GM18868 (cell line): Measurements from ENCODE around the gene TBCEL.
"Not testable (repeated sequence)": the region's sequence is repeated elsewhere in the genome, so short reads cannot be mapped to it uniquely, and the experiment has no call there.

ENCODE experiments used
- ATAC-seq: cut with Tn5 transposase; IDR thresholded peaks from one replicate; pipeline ENCODE4 v1.9.1; 2021; ENCODE audit warnings: mild to moderate bottlenecking, moderate library complexity; ENCODE audit not compliant: unreplicated experiment

The TBCEL gene, protein sequence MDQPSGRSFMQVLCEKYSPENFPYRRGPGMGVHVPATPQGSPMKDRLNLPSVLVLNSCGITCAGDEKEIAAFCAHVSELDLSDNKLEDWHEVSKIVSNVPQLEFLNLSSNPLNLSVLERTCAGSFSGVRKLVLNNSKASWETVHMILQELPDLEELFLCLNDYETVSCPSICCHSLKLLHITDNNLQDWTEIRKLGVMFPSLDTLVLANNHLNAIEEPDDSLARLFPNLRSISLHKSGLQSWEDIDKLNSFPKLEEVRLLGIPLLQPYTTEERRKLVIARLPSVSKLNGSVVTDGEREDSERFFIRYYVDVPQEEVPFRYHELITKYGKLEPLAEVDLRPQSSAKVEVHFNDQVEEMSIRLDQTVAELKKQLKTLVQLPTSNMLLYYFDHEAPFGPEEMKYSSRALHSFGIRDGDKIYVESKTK

DNA sequence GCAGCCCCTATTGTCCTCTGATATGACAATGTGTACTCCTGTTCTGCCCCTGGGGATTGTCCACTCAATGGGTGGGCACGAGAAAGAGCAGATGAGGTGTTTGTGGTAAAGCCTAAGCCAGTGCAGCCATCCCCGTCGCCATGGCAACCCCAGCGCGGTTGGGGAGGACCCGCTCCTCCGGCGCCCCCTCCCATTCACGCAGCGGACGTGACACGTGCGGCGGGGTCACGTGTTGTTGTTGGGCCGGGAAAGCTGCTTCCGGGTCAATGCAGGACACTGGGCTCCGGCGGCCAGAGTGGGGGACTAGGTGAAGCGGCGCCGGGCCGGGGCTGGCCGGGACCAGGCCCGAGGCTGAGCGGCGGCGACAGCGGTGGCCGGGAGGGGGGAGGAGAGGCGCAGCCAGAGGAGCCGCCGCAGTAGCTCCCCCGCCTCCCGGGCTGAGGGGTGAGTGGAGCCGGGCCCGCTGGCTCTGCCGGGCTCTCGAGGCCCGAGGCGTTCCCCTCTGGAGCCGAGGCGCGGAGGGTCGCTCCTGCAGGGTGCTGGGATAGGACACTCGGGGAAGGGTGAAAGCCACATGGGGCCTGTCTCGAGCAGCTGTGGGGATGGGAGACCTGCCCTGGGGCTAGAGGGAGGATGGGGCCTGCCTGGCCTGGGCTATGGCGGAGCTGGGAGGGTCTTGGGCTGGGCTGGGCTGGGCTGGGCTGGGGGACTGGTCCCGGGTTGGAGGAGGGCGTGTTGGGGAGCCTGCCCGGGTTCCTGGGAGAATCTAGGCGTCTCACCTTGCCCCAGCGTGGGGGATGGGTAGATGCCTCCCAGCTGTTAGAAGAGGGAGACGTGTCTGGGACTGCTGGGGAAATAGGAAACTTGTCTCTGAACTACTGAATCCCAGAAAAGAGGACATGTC, at the start of gene TBCEL:
TBCEL (plus strand) TSS at position 255 of the 904 bp plus-strand sequence. CDS start 21,589 bp downstream, outside the sequence.
- peak; percentile 93 for ATAC-seq

DNA sequence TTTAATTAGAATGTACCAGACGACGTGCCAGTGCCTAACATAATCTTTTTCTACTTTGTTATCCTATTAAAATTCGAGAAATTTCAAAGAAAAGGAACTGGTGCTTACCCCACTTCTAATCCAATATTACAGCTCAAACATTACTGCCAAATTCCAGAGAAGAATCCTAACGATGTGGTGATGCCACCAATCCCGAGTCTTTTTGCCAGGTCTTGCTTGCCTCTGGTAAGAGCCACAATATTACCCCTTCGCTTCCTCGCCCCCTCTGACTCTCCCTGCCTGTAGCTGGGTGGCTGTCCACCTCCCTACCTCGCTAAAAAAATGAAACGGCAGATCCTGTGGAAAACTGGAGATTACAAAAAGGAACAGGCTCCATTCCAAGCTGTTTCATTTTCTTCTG, 49.4 kb upstream of the TBCEL start:
- no peak for ATAC-seq

DNA sequence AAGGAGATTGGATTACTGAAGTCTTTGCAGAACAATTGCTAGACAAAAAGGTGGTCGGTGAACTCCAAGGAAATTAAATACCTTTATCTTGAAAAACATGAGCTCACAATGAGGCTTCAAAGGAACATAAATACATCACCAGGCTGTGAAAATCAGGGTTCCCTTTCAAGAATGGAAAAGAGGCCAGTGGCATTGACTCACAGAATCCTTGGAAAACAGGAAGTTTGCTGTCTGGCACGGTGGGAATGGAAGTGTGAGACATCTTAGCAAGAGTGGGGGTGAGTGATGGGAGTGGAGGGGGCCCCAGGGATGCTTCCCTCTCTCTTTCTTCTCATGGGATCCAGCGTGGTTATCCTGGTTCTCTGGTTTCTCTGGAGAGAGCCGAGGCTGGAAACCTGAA, 48.9 kb upstream of the TBCEL start:
- ATAC-seq = no peak

DNA sequence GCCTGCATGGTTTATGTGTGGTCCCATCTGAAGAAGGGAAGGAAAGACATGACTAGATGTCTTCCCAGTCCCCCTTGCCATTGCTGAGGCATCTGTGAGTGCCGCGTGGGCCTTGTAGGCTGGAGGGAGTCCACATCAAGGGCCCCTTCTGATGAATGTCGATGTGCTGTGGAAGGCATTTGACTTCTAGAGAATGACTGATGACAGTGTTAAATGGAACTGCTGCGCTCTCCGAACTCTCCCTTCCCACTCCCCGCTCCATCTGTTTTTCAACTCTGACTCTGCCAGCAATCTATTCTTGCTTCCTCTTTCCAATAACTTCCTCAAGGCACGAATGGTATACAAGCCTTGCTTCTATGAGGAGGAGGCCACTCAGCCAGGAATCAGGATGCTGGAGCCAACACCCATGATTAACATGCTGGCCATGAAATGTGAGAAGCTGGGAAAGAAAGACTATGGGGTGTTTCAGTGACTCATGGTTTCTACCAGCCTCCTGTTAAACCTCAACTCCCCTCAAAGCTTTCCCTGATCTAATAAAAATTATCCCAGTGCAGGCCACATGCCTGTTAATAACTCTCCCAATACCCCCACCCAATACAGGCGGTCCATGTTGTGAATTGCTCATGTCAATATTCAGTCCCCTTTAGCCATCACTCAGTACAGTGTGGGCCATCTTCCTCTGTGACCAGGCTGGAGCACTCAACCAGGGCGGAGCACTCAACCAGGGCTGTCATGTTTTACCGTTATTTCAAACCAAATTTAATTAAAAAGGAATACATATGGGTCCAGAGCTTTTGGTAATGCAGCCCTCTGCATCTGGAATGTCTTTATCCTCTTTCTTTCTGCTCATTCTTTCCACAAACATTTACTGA, 46.4 kb upstream of the TBCEL start:
- ATAC-seq = no peak

DNA sequence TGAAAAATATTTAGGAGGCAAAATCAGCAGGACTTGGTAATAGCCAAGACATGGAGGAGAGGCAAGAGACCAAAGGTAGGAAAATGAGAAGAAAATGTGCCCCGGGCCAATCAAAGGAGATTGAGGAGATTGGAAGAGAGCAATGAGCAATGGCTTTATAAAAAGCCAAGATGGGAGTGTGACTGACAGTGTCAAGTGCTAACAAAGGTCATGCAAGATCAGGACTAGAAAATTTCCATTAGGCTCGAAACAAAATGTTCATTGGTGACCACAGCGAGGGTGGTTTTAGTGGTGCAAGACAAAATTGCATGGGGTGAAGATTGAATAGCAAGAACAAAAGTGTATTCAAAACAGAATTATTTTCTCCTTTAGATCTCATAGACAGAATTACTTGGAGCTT, 45.2 kb upstream of the TBCEL start:
- ATAC-seq = no peak

DNA sequence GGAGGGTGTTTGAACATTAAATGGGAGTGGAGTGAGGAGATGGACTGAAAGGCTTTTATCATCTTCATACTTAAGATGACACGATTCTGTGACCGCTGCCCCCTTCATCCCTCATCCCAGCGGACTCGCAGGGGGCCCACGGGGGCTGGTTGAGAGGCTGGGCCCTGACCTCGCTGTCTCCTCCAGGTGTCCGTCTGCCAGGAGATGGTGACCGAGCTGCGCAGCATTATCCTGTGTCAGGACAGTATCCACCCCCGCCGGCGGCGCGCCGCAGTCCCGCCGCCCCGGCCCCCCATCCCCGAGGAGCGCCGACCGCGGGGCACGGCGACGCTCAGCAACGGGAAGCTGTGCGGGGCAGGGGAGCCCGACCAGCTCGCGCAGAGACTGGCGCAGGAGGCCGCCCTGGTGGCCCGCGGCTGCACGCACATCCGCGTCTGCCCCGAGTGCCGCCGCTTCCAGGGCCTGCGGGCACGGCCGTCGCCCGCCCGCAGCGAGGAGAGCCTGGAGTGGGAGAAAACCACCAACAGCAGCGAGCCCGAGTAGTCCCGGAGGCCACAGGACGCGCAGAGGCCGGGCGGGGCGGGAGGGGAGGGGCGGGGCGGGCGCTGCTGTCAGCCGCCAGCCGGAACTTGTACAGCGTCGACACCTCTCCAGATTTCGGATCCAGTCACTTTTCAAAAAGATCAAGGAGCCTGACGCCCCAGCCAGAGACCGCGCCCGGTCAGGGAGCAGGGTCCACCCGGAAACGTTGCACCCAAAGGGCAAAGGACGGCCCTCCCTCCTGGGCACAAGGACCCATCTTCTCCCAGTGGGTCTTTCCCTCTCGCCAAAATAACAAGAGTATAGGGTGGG, 38.0 kb upstream of the TBCEL start:
- no peak for ATAC-seq

DNA sequence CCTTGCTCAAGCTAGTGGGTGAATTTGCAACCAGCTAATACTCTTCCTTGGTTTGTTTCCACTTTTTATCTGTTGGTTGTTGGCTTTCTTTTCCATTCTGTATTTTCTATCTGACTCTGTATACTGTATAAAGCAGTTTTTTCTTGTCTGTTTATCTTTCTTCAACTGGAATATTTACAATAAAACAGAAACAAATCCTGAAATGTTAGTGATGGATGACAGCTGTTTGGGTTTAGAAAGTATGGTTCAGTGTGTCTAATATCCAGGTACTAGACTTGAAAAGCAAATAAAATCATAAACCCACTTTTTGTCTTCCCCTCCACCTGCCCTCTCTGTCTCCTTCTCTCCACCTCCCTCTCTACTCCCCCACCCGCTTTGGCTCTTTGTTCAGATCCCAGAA, 35.3 kb upstream of the TBCEL start:
- ATAC-seq = no peak

DNA sequence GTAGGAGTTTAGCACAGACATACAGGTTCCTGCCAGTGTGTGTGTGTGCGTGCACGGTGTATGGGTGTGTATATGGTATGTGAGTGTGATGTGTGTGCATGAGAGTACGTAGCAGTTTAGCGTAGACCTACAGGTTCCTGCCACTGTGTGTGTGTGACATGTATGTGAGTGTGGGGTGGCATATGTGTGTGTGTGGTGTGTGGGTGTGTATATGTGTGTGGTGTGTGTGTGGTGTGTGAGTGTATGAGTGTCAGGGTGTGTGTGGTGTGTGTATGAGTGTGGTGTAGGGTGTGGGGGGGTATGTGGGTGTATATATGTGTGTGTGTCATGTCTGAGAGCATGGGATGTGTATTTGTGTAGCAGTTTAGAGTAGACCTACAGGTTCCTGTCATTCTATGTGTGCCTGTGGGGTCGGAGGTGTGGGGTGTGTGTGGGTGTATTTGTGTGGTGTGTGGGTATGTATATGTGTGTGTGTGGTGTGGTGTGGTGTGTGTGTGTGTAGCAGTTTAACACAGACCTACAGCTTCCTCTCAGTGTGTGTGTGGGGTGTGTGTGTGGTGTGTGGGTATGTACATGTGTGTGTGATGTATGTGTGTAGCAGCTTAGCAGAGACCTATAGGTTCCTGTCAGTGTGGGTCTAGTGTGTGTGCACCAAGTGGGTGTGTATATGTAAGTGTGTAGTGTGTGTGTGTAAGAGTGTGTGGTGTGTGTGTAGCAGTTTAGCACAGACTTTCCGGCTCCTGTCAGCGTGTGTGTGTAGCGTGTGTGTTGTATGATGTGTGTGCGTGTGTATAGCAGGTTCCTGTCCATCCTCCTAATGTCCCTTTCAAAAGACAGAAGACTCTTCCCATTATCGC, 31.8 kb upstream of the TBCEL start:
- ATAC-seq = no peak

DNA sequence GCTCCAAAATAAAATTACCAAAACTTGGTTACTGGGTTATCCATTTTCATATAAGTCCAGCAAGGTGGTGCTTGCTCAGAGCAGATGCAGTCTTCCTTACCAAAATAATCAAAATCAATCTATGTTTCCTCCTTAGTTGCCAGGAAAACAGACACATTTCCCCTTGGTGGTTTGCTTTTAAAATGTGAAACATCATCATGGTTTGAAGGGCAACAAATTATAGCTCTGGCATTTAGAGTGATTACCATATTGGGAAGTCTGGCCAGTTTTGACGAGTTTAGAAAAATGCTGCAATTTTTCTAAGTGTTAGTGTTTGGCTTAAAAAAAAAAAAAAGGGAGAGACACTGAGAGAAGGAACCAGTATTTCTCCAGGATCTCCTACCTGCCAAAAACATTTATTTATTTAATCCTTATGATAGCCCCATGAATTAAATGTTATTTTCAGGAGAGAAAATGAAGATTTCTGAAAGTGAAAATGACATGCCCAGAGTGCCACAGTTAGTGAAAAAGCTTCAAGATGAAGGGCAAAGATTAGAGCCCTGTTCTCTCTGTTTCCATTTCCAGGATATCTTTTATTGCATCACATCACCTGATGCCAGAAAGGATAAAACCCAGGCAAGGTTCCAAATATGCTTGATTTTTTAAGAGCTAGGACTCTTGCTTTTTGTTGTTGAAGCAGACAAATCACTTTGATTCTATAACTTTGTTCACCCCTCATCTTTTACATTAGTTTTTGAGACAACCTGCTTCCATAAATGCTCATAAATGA, 29.6 kb upstream of the TBCEL start:
- no peak for ATAC-seq

DNA sequence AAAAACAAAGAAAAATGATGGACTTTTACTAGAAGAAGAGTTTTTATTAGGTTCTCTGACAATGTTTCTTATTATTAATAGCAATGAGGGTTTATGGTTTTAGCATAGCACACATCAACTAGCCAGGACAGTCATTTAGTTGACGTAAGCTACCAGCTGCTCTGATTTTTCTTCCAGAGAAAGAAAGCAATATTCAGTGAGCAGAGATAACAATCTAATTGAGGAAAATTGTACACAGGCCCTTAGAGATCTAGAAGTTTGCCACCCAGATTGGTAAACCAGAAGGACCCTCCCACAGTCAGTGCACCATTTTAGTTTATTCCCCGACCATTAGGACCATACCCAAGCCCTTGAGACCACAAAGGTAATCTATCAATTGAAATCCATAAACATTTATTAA, 28.7 kb upstream of the TBCEL start:
- no peak for ATAC-seq

DNA sequence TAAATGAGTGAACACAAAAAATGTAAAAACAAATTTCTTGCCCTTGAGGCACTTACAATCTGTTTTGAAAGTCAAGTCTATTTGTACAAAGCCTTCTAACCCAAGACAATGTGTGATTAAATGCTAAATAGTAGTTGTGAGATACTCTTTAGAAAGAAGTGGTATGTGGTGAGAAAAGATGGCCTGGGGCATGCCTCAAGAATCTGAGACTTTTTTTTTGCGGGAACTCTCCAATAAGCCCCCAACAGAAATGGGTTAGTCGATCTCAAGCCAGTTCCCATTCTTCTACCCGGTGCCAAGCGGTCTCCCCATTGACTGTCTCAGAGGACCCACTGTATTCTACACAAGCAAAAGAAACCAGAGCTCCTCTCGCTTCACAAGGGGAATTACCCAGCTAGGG, 26.9 kb upstream of the TBCEL start:
- ATAC-seq = no peak

DNA sequence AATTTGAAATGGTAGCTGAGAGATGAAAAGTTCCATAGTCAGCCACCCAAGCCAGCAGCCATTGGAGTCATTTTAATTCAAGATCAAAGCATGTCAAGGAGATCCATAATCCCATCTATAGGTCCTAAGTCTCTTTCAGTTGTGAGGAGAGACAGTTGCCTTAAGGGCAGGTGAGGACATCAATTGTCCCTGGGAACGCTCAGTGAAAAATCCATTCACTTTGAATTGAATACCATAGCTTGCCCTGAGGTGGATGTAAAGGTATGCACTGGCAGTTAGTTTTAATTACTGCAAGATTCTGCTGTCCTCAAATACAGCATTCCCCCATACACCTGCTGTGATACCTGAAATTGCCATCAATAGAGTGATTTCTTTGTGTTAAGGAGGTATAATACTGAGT, 25.3 kb upstream of the TBCEL start:
- ATAC-seq = no peak

DNA sequence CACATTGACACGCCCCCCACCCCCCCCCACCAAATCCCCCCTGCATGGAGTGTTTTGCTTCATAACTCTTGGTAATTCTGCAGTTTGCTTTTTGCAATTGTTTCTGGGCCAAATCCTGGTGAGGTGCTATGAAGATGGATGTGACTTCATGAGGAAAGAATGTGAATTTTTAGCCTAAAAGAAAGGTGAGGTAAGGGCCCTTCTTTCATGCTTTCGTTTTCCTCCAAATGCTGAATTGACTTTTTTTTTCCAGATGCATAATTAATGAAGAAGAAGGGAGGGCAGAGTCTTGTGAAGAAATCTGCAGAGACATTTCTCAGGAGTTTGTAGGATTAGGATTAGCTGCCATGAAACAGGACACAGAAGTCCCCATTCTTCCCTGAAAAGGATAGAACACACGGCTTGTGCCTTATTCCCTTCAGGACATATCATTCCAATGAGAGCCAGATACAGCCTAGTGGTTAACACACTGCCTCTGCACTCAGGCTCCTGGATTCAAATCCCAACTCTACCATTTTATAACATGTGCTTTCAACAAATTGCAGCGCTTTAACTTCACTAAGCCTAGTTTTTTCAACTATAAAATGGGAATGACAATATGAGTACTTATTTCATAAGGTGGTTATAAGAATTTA, 19.6 kb upstream of the TBCEL start:
- no peak for ATAC-seq

DNA sequence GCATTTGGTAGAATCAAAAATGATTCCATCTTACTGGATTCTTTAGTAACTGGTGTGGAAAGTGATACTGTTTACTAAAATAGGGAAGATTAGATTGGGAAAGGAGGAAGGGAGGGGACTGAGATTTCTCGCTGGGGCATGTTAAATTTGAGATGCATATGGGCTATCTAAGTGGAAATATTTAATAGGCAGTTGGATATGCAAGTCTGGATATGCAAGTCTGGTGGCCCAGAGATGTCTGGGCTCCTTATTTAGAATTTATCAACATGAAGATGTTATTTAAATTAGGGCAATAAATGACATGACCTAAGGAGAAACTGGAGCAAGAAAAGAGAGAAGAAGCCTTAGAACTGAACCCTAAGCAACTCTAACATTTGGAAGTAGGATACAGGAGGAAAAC, 17.0 kb upstream of the TBCEL start:
- ATAC-seq = no peak

DNA sequence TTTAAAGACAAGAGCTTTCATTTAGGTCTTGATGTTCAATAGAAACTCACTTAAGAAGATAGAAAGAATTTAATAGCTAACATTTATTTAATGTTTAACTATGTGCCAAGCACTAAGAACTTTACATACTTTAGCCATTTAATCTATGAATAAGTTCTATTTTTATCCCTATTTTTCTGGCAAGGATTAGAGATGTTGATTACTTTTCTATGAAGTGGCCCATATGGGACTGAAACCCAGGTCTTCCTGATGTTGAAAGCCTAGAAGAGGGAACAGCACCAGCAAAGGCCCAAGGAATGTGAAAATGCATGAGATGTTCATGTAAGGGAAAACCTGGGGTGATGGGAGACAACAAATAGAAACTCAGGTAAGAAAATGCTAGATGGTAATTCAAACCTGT, 15.4 kb upstream of the TBCEL start:
- ATAC-seq = no peak

DNA sequence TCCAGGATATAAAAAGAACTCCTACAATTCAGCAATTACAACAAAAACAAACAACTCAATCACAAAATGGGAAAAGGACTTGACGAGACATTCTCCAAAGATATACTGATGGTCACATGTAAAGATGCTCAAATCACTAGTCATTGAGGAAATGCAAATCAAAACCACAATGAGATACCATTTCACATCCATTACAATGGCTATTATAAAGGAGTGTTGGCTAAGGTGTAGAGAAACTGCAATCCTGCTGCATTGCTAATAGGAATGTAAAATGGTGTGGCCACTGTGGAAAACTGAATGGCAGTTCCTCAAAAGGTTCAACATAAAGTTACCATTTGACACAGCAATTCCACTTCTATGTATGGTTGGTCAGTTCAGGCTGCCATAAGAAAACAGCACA, 11.8 kb upstream of the TBCEL start:
- ATAC-seq = no peak

DNA sequence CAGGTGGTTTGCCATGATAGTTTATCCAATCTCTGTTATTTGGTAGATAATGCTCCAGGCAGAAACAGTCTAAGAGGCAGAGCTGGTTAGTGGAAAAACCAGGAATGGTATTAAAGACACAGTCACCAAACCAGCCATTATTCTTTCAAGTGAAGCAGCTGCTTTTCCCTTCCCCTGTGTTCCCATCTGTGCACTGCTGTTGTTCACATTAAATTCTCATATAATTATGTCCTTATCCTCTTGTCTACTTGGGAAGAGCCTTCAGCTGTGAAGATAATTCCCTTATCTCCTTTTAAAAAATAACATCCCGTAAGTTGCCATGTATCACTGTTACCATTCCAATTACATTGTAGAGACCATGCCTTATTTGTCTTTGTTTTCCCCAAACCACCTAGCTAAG, 5.2 kb upstream of the TBCEL start:
- no peak for ATAC-seq

DNA sequence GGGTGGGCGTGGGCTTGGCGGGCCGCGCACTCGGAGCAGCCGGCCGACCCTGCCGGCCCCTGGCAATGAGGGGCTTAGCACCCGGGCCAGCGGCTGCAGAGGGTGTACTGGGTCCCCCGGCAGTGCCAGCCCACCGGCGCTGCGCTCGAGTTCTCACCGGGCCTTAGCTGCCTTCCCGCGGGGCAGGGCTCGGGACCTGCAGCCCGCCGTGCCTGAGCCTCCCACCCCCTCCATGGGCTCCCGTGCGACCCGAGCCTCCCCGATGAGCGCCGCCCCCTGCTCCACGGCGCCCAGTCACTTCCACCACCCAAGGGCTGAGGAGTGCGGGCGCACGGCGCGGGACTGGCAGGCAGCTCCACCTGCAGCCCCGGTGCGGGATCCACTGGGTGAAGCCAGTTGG, 2.2 kb upstream of the TBCEL start:
- ATAC-seq = not testable (repeated sequence)
